Kidney (tissue), 14 donors: ENCODE results near the gene CYP3A5. TPM values are rescaled to one million over a fixed set of nuclear protein-coding genes. Genes with fewer than 3 reads are reported as not detected.
"Not testable (repeated sequence)": the region's sequence is repeated elsewhere in the genome, so short reads cannot be mapped to it uniquely, and the experiment has no call there.

Source experiments
- DNase-seq, 5 donors: peaks; one replicate each; pipeline ENCODE4 v3.0.0-alpha.2; 2013 to 2020
- FAIRE-seq: peaks from 2 replicates; lab custom pipeline; 2012; peaks lifted over from hg19 to GRCh38; lab: Jason Lieb, UNC
- H3K27ac ChIP-seq, 2 donors: one replicate each; pipeline ENCODE4 v1.7.0; 2013; ENCODE audit warnings: low read depth in 2 of 2, low read length in 2 of 2, inconsistent platforms in 1 of 2
- H3K27me3 ChIP-seq: one replicate; pipeline ENCODE4 v1.7.1; 2013; ENCODE audit warnings: low read length, inconsistent platforms; ENCODE audit not compliant: control insufficient read depth, insufficient read depth
- H3K36me3 ChIP-seq, 3 donors: one replicate each; pipeline versions ENCODE4 v1.7.0 to v1.7.1; 2013; ENCODE audit warnings: low read length in 3 of 3, control low read depth in 1 of 3, inconsistent platforms in 1 of 3; ENCODE audit not compliant: insufficient read depth in 3 of 3, control insufficient read depth in 2 of 3
- H3K4me1 ChIP-seq, 3 donors: one replicate each; pipeline versions ENCODE4 v1.7.0 to v1.7.1; 2013; ENCODE audit warnings: low read length in 3 of 3, inconsistent platforms in 1 of 3, low read depth in 1 of 3; ENCODE audit not compliant: control insufficient read depth in 2 of 3, insufficient read depth in 2 of 3
- H3K4me3 ChIP-seq, 3 donors: one replicate each; pipeline versions ENCODE4 v1.7.0 to v1.8.1; 2013; ENCODE audit warnings: low read length in 3 of 3, control low read depth in 1 of 3, inconsistent platforms in 1 of 3
- H3K9ac ChIP-seq, 3 donors: one replicate each; pipeline versions ENCODE4 v1.7.0 to v1.7.1; 2013; ENCODE audit warnings: low read length in 3 of 3, control low read depth in 1 of 3, inconsistent platforms in 1 of 3
- H3K9me3 ChIP-seq, 3 donors: one replicate each; pipeline versions ENCODE4 v1.7.0 to v1.7.1; 2013; ENCODE audit warnings: low read length in 3 of 3, control low read depth in 1 of 3, inconsistent platforms in 1 of 3; ENCODE audit not compliant: control insufficient read depth in 2 of 3, insufficient read depth in 1 of 3
- intact Hi-C: fragments of 100-400 bp; cut with DNase I; formaldehyde crosslinking; loops from one replicate; pipeline ENCODE4 v1.11.1; 2022
- polyA plus RNA-seq: library from polyadenylated mRNA; stranded (reverse); fragments of 350-450 nt; fragmentation: Illumina TruSeq; extraction: RNeasy Lipid Tissue Mini Kit (QIAGEN cat#74804); gene quantifications from one replicate; pipeline ENCODE4 v1.2.3, GENCODE V29; 2014; ENCODE audit warnings: low read depth, low replicate concordance; ENCODE audit not compliant: insufficient read depth
- total RNA-seq: library from RNA; stranded (reverse); fragmentation: NEBNext Ultra II Directional; extraction: Animal tissue kit (Norgen Biotek cat#: 25700); gene quantifications from one replicate; pipeline ENCODE4 v1.2.1, GENCODE V29; 2021
- TF ChIP-seq, protein P1 (sequence below): IDR thresholded peaks from 3 replicates; pipeline ENCODE4 v1.5.1; 2012; ENCODE audit warnings: mild to moderate bottlenecking, moderate library complexity, borderline replicate concordance; ENCODE audit not compliant: insufficient read depth; ENCODE audit errors: extremely low read depth
- donor health status: control.
- donor health status: control.
- donor health status: control.
- donor health status: control.
- donor health status: control.
- donor health status: DM: yes; HTN: yes; CAD: no.
- donor health status: Normal renal cell carcinoma (clear cell type).

CYP3A5 gene
- total and polyA plus RNA-seq, 2 donors from 2014 or later: 7.6 to 13.5 TPM

DNA sequence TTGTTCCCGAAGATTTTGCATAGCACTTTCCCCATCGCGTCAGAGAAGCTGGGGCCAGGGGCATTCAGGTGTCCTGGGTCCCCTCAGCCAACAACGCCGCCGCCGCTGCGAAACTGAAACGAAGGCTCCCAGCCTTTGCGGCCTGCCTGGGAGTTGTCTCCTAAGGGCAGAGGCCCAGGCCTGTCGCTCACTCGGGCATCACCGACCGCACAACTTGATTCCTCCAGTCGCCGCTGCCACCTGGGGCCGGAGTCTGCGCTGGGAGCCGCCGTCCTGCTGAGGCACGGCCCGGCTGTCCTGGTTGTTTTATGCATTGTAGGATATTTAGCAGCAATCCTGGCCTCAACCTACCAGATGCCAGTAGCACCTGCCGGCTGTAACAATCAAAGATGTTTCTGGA is 41.1 kb downstream of the CYP3A5 start:
- no peak for DNase-seq
- intact Hi-C loops: no loop called here
- no peak for FAIRE-seq
- Histone ChIP-seq H3K4me3 (no peak overlapping the region), H3K27ac (no peak overlapping the region), H3K4me1 (no peaks in the 10 kb centered on the region), H3K9me3 (no peaks in the 10 kb centered on the region), H3K9ac (no peak overlapping the region), H3K36me3 (peaks cover 0 to 3% (median 0%) of the 10 kb centered on the region in 3 donors), H3K27me3 (no peaks in the 10 kb centered on the region)
- TF ChIP-seq, protein P1, sequence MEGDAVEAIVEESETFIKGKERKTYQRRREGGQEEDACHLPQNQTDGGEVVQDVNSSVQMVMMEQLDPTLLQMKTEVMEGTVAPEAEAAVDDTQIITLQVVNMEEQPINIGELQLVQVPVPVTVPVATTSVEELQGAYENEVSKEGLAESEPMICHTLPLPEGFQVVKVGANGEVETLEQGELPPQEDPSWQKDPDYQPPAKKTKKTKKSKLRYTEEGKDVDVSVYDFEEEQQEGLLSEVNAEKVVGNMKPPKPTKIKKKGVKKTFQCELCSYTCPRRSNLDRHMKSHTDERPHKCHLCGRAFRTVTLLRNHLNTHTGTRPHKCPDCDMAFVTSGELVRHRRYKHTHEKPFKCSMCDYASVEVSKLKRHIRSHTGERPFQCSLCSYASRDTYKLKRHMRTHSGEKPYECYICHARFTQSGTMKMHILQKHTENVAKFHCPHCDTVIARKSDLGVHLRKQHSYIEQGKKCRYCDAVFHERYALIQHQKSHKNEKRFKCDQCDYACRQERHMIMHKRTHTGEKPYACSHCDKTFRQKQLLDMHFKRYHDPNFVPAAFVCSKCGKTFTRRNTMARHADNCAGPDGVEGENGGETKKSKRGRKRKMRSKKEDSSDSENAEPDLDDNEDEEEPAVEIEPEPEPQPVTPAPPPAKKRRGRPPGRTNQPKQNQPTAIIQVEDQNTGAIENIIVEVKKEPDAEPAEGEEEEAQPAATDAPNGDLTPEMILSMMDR: no peak

DNA sequence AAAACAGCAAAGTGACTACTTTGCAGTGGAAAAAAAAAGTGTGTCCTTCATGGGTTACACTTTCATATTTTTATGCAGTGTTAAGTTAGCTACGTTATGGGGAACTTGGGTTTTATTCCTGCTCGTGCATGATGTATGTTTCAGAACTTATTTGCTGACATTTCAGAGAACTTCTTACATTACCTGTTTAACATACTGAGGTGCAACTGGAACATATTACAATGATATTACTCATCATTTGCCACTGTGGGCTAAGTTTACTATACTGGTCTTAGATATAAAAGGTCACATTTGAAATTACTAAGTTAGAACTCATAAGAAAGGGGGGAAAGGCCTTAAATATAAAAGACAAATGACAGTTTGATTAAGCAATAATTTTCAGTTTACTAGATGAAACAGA is 42.4 kb downstream of the CYP3A5 start:
- H3K9me3 ChIP-seq, FAIRE-seq, DNase-seq, H3K4me1 ChIP-seq, H3K27ac ChIP-seq, H3K4me3 ChIP-seq, H3K27me3 ChIP-seq, H3K36me3 ChIP-seq, intact Hi-C loops, H3K9ac ChIP-seq: not testable (repeated sequence)

DNA sequence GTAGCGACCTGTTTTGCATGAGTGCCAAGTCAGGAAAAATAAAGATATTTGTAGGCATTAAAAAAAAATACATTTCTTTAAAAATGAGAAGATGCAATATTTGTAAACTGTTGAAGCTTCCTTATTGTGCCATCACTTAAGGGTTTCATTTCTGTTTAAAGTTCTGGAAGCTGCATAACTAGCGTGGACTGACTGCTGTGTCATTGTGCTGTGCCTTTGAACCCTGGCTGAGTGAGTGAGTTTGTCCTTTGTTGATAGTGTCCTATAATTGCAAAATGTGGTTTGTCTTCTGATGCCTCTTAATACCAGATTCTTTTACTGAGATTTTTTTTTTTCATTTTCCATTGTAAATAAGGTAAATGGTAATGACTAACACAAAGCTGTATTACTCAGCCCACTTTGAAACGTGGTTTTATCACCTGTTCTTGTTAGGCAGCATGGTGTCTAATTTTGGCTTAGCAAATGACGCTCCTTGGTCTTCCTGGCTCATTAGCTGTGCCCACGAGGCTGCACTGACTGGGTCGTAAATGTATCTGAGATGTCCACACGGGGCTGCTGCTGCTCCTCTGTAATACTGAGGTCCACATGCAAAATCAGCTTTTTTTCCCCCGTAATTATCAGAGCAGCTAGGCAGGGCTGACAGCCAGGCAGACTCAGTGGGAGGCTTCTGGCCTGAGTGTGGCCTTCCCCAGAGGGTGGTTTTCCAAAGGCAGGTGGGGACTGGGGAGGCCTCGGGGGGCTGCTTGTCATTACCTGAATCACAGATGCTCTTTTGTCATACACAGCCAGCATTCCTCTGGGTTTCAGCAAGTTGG is 48.3 kb downstream of the CYP3A5 start:
- Histone ChIP-seq H3K4me3 (no peak overlapping the region), H3K27me3 (no peaks in the 10 kb centered on the region), H3K9me3 (no peaks in the 10 kb centered on the region), H3K36me3 (peaks cover 7 to 24% (median 22%) of the 10 kb centered on the region in 3 donors), H3K9ac (no peak overlapping the region), H3K27ac (no peak overlapping the region), H3K4me1 (no peaks in the 10 kb centered on the region)
- peak in 2 of 5 donors; percentile 2 to 7 for DNase-seq
- TF ChIP-seq, protein P1: peak; percentile 30
- no peak for FAIRE-seq
- intact Hi-C loops: no loop called here

DNA sequence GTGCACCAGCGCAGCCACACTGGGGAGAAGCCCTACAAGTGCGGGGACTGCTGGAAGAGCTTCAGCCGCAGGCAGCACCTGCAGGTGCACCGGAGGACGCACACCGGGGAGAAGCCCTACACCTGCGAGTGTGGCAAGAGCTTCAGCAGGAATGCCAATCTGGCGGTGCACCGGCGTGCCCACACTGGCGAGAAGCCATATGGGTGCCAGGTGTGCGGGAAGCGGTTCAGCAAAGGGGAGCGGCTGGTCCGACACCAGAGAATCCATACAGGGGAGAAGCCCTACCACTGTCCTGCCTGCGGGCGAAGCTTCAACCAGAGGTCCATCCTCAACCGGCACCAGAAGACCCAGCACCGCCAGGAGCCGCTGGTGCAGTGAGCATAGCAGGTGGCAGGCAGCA is 50.2 kb downstream of the CYP3A5 start:
- Histone ChIP-seq H3K27ac (no peak overlapping the region), H3K4me3 (no peak overlapping the region), H3K27me3 (no peaks in the 10 kb centered on the region), H3K9me3 (no peaks in the 10 kb centered on the region), H3K4me1 (no peaks in the 10 kb centered on the region), H3K36me3 (peaks cover 10 to 39% (median 35%) of the 10 kb centered on the region in 3 donors), H3K9ac (no peak overlapping the region)
- no peak for FAIRE-seq
- TF ChIP-seq, protein P1: no peak
- intact Hi-C loops: no loop called here
- no peak for DNase-seq
